Measurements from ENCODE around the gene SLC9B1.
"Not testable (repeated sequence)": the region's sequence is repeated elsewhere in the genome, so short reads cannot be mapped to it uniquely, and the experiment has no call there.

The SLC9B1 gene

DNA sequence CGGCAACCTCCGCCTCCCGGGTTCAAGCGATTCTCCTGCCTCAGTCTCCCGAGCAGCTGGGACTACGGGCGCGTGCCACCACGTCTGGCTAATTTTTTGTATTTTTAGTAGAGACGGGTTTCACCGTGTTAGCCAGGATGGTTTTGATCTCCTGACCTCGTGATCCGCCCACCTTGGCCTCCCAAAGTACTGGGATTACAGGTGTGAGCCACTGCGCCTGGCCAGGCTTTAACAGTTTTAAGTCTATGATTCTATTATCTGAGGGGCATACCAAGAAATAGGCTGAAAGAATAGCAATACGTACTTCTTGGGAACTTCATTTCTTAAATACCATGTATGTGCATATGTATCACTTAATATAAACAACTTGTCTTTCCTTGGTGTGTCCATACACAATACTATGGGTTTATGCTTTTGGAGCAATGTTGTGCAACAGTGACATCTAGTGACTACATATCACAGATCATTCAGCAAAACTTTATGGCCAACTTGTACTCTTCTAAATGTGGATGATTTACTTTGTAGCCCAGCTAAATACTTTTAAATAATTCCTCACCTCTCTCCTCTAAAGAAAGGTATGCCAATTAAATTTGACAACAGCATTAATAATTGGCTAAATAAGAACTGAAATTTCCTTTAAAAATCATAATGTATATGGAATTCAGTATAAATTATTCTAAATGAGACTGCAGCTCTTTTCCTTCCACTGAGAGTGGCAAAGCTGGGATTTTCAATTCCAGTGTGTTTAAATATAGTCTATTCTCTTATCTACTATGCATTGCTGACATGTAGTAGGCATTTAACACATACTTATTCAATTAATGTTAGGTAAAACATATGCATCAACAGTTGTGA, 10.4 kb downstream of the SLC9B1 start:
- no peak overlapping the region for H3K9ac ChIP-seq (ENCODE audit: low read length)
- peak; percentile 85 for DNase-seq (ENCODE audit: low read depth)
- no peaks in the 10 kb centered on the region for H3K9me3 ChIP-seq (ENCODE audit: control insufficient read depth, low read length)
- H3K27me3 ChIP-seq (replicated peaks; ENCODE audit: control insufficient read depth, insufficient read depth, low read length), result no peaks in the 10 kb centered on the region
- no peak overlapping the region for H3K4me3 ChIP-seq (ENCODE audit: low read length)
- no peaks in the 10 kb centered on the region for H3K36me3 ChIP-seq (ENCODE audit: control insufficient read depth, insufficient read depth, low read length, severe bottlenecking)
- H3K4me1 ChIP-seq (ENCODE audit: control insufficient read depth, insufficient read depth, low read length), result peaks cover 18% of the 10 kb centered on the region

DNA sequence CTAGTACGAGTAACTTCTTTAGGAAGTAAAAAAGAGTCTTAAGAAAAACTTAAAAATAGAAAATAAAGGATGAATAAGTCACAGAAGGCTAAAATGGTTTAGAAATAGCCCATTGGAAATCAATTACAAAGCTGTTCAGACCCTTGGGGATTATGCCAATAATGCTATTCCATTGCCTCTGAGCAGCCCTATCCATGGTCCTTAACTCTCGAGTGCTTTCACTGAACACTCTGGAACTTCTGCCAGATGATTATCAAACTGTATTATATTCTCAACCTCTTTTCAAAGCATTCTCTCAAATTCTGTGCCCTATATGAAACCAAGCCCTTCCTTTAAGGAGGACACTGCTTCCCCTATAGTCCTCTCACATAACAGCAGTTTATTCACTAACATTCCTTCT, 17.0 kb downstream of the SLC9B1 start:
- Histone ChIP-seq H3K36me3 (ENCODE audit: control insufficient read depth, insufficient read depth, low read length, severe bottlenecking) (no peaks in the 10 kb centered on the region), H3K27me3 (replicated peaks; ENCODE audit: control insufficient read depth, insufficient read depth, low read length) (no peaks in the 10 kb centered on the region), H3K4me1 (ENCODE audit: control insufficient read depth, insufficient read depth, low read length) (no peaks in the 10 kb centered on the region), H3K9me3 (ENCODE audit: control insufficient read depth, low read length) (no peaks in the 10 kb centered on the region), H3K4me3 (ENCODE audit: low read length) (no peak overlapping the region), H3K9ac (ENCODE audit: low read length) (no peak overlapping the region)
- peak; percentile 44 for DNase-seq (ENCODE audit: low read depth)

GRCh38 chr4:102994803-102995202, 24.7 kb downstream of the SLC9B1 start:
- no peaks in the 10 kb centered on the region for H3K27me3 ChIP-seq (replicated peaks; ENCODE audit: control insufficient read depth, insufficient read depth, low read length)
- H3K36me3 ChIP-seq (ENCODE audit: control insufficient read depth, insufficient read depth, low read length, severe bottlenecking), result no peaks in the 10 kb centered on the region
- H3K9me3 ChIP-seq (ENCODE audit: control insufficient read depth, low read length), result no peaks in the 10 kb centered on the region
- no peaks in the 10 kb centered on the region for H3K4me1 ChIP-seq (ENCODE audit: control insufficient read depth, insufficient read depth, low read length)
- H3K4me3 ChIP-seq (ENCODE audit: low read length), result no peak overlapping the region
- no peak overlapping the region for H3K9ac ChIP-seq (ENCODE audit: low read length)
- DNase-seq (ENCODE audit: low read depth), result no peak

GRCh38 chr4:102993985-102994384, 25.5 kb downstream of the SLC9B1 start:
- not testable (repeated sequence) for DNase-seq (ENCODE audit: low read depth); H3K4me1 ChIP-seq (ENCODE audit: control insufficient read depth, insufficient read depth, low read length); H3K27me3 ChIP-seq (replicated peaks; ENCODE audit: control insufficient read depth, insufficient read depth, low read length); H3K9me3 ChIP-seq (ENCODE audit: control insufficient read depth, low read length); H3K9ac ChIP-seq (ENCODE audit: low read length); H3K4me3 ChIP-seq (ENCODE audit: low read length); H3K36me3 ChIP-seq (ENCODE audit: control insufficient read depth, insufficient read depth, low read length, severe bottlenecking)

GRCh38 chr4:102988429-102989020, 31.0 kb downstream of the SLC9B1 start:
- Histone ChIP-seq H3K9ac (ENCODE audit: low read length) (no peak overlapping the region), H3K4me3 (ENCODE audit: low read length) (no peak overlapping the region), H3K27me3 (replicated peaks; ENCODE audit: control insufficient read depth, insufficient read depth, low read length) (no peaks in the 10 kb centered on the region), H3K4me1 (ENCODE audit: control insufficient read depth, insufficient read depth, low read length) (no peaks in the 10 kb centered on the region), H3K36me3 (ENCODE audit: control insufficient read depth, insufficient read depth, low read length, severe bottlenecking) (no peaks in the 10 kb centered on the region), H3K9me3 (ENCODE audit: control insufficient read depth, low read length) (peaks cover 4% of the 10 kb centered on the region)
- no peak for DNase-seq (ENCODE audit: low read depth)

DNA sequence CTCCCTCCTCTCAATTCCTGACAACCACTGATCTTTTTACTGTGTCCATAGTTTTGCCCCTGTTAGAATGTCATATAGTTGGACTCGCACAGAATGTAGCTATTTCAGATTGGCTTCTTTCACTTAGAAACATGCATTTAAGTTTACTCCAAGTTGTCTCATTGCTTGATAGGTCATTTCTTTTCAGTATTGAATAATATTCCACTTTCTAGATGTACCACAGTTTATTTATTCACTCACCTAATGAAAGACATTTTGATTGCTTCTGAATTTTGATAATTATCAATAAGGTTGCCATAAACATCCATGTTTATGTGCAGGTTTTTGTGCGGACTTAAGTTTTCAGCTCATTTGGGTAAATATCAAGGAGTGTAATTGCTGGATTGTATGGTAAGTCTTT, 38.5 kb downstream of the SLC9B1 start:
- no peaks in the 10 kb centered on the region for H3K36me3 ChIP-seq (ENCODE audit: control insufficient read depth, insufficient read depth, low read length, severe bottlenecking)
- no peak overlapping the region for H3K9ac ChIP-seq (ENCODE audit: low read length)
- no peak for DNase-seq (ENCODE audit: low read depth)
- H3K9me3 ChIP-seq (ENCODE audit: control insufficient read depth, low read length), result peaks cover 12% of the 10 kb centered on the region
- no peak overlapping the region for H3K4me3 ChIP-seq (ENCODE audit: low read length)
- no peaks in the 10 kb centered on the region for H3K4me1 ChIP-seq (ENCODE audit: control insufficient read depth, insufficient read depth, low read length)
- H3K27me3 ChIP-seq (replicated peaks; ENCODE audit: control insufficient read depth, insufficient read depth, low read length), result no peaks in the 10 kb centered on the region

GRCh38 chr4:102961813-102962212, 57.7 kb downstream of the SLC9B1 start:
- not testable (repeated sequence) for H3K27me3 ChIP-seq (replicated peaks; ENCODE audit: control insufficient read depth, insufficient read depth, low read length); DNase-seq (ENCODE audit: low read depth); H3K9me3 ChIP-seq (ENCODE audit: control insufficient read depth, low read length); H3K4me3 ChIP-seq (ENCODE audit: low read length); H3K9ac ChIP-seq (ENCODE audit: low read length); H3K4me1 ChIP-seq (ENCODE audit: control insufficient read depth, insufficient read depth, low read length); H3K36me3 ChIP-seq (ENCODE audit: control insufficient read depth, insufficient read depth, low read length, severe bottlenecking)

GRCh38 chr4:102959496-102959895, 60.0 kb downstream of the SLC9B1 start:
- DNase-seq (ENCODE audit: low read depth), result no peak
- Histone ChIP-seq H3K27me3 (replicated peaks; ENCODE audit: control insufficient read depth, insufficient read depth, low read length) (no peaks in the 10 kb centered on the region), H3K36me3 (ENCODE audit: control insufficient read depth, insufficient read depth, low read length, severe bottlenecking) (no peaks in the 10 kb centered on the region), H3K4me3 (ENCODE audit: low read length) (no peak overlapping the region), H3K9me3 (ENCODE audit: control insufficient read depth, low read length) (no peaks in the 10 kb centered on the region), H3K4me1 (ENCODE audit: control insufficient read depth, insufficient read depth, low read length) (no peaks in the 10 kb centered on the region), H3K9ac (ENCODE audit: low read length) (no peak overlapping the region)

DNA sequence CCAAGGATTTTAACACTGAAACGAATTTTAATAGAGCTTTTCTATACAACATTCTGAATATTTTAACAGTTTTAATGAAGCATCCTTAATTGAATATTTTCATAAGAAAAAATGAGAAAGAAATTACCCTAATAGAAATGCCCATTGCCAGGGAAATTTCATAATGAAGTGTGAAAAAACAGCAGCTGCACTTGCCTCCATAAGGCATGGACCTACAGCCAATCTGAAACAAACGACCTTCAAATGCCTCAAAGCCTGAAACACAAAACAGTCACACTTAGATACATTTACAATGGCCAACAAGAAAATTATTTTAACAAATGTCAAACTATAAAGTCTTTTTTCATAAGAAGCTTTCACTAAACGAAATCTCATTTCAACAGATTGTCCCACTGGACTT, 74.4 kb downstream of the SLC9B1 start:
- Histone ChIP-seq H3K4me3 (ENCODE audit: low read length) (no peak overlapping the region), H3K4me1 (ENCODE audit: control insufficient read depth, insufficient read depth, low read length) (no peaks in the 10 kb centered on the region), H3K9ac (ENCODE audit: low read length) (no peak overlapping the region), H3K9me3 (ENCODE audit: control insufficient read depth, low read length) (no peaks in the 10 kb centered on the region), H3K27me3 (replicated peaks; ENCODE audit: control insufficient read depth, insufficient read depth, low read length) (no peaks in the 10 kb centered on the region), H3K36me3 (ENCODE audit: control insufficient read depth, insufficient read depth, low read length, severe bottlenecking) (no peaks in the 10 kb centered on the region)
- DNase-seq (ENCODE audit: low read depth), result no peak

GRCh38 chr4:102938063-102938462, 81.4 kb downstream of the SLC9B1 start:
- not testable (repeated sequence) for DNase-seq (ENCODE audit: low read depth); H3K4me3 ChIP-seq (ENCODE audit: low read length); H3K4me1 ChIP-seq (ENCODE audit: control insufficient read depth, insufficient read depth, low read length); H3K9ac ChIP-seq (ENCODE audit: low read length); H3K27me3 ChIP-seq (replicated peaks; ENCODE audit: control insufficient read depth, insufficient read depth, low read length); H3K9me3 ChIP-seq (ENCODE audit: control insufficient read depth, low read length); H3K36me3 ChIP-seq (ENCODE audit: control insufficient read depth, insufficient read depth, low read length, severe bottlenecking)

GRCh38 chr4:102935716-102936115, 83.8 kb downstream of the SLC9B1 start:
- DNase-seq (ENCODE audit: low read depth), result no peak
- Histone ChIP-seq H3K27me3 (replicated peaks; ENCODE audit: control insufficient read depth, insufficient read depth, low read length) (no peaks in the 10 kb centered on the region), H3K36me3 (ENCODE audit: control insufficient read depth, insufficient read depth, low read length, severe bottlenecking) (no peaks in the 10 kb centered on the region), H3K9me3 (ENCODE audit: control insufficient read depth, low read length) (no peaks in the 10 kb centered on the region), H3K4me3 (ENCODE audit: low read length) (no peak overlapping the region), H3K9ac (ENCODE audit: low read length) (no peak overlapping the region), H3K4me1 (ENCODE audit: control insufficient read depth, insufficient read depth, low read length) (no peaks in the 10 kb centered on the region)
